ENCODE data around the gene SAA4.
"Not testable (repeated sequence)": the region's sequence is repeated elsewhere in the genome, so short reads cannot be mapped to it uniquely, and the experiment has no call there.

The SAA4 gene

DNA sequence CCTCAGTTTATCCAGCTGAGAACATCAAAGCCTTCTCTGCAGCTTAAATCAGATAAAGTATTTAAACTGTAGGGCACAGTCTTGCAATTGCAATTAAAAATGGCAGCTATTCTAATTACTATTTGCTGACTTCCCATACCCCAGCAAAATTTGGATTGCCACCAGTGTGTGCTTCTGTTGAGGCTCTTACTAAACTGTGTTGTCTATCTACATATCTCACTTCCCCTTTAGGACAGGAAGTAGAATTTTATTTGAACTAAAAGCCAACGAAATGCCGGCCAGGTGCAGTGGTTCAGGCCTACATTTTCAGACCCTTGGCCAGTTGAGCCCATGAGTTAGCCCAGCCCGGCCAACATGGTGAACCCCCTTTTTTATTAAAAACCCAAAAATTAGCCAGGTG, 7.1 kb downstream of the SAA4 start:
- no peak overlapping the region for H3K4me3 ChIP-seq (ENCODE audit: low read length)
- TF ChIP-seq ZNF274 (IDR thresholded peaks at IDR 0.05; ENCODE audit: low read depth, low read length) = no peak

DNA sequence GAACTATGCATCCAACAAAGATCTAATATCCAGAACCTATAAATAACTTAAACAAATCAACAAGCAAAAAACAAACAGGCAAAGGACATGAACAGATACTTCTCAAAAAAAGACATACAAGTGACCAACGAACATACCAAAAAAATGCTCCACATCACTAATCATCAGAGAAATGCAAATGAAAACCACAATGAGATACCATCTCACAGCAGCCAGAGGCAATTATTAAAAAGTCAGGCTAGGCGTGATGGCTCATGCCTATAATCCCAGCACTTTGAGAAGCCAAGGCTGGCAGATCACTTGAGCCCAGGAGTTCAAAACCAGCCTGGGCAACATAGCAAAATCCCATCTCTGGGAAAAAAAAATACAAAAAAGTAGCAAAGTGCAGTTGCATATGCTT, 10.7 kb downstream of the SAA4 start:
- H3K4me3 ChIP-seq (ENCODE audit: low read length) = no peak overlapping the region
- no peak for TF ChIP-seq ZNF274 (IDR thresholded peaks at IDR 0.05; ENCODE audit: low read depth, low read length)

DNA sequence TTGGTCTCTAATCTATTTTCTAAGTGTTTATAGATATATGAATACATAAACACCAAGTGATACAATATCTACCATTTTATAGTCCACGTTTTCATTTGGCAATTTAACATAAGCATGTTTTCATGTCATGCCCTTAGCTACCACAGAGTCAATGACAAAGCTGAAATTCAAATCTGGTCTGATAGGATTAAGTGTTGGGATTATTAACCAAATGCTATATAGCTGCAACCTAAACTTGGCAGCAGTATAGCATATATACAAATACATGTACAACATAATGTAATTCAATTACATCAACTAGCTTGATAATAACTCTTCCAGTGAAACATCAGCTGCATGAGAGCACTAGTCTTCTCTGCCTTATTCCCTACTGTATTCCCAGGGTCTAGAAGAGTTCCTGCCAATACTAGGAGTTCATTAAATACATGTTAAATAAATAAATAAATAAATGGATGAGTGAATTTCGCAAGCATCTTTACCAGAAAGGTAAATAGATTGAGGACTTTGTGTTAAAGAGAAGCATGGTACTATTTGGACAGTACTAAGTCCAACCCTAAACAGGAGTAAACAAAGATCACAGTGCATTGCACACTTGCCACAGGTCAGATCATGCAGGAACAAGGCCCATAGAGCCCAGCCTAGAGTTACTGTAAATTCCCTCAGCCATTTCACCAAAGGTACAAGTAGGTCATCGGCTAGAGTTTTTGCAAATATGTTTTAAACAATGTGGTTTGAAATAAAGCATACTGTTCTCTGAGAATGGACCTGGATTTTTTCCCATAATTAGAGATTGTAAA, 12.8 kb downstream of the SAA4 start:
- no peak for TF ChIP-seq ZNF274 (IDR thresholded peaks at IDR 0.05; ENCODE audit: low read depth, low read length)
- H3K4me3 ChIP-seq (ENCODE audit: low read length) = no peak overlapping the region

DNA sequence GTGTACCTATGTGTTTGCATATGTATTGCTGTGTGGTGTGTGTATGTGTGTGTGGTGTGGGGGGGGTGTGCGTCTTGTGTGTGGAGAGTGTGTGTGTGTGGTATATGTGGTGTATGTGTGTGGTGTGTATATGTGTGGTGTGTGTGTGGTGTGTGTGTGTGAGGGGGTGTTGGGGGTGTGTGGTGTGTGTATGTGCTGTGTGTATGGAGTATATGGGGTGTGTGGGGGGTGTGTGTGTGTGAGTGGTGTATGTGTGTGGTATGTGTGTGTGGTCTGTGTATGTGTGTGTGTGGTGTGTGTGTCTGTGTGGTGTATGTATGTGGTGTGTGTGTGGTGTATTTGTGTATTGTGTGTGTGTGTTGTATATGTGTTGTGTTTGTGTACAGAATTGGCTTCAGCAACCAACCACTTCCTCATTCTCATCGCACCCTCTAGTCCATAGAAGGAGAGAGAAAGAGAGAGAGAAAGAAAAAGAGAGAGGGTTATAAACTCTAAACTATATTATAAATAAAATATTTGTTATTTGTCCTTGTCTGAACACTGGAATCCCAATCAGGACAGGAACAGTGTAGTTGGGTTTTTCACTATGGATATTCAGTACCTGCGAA, 13.7 kb downstream of the SAA4 start:
- no peak overlapping the region for H3K4me3 ChIP-seq (ENCODE audit: low read length)
- no peak for TF ChIP-seq ZNF274 (IDR thresholded peaks at IDR 0.05; ENCODE audit: low read depth, low read length)

DNA sequence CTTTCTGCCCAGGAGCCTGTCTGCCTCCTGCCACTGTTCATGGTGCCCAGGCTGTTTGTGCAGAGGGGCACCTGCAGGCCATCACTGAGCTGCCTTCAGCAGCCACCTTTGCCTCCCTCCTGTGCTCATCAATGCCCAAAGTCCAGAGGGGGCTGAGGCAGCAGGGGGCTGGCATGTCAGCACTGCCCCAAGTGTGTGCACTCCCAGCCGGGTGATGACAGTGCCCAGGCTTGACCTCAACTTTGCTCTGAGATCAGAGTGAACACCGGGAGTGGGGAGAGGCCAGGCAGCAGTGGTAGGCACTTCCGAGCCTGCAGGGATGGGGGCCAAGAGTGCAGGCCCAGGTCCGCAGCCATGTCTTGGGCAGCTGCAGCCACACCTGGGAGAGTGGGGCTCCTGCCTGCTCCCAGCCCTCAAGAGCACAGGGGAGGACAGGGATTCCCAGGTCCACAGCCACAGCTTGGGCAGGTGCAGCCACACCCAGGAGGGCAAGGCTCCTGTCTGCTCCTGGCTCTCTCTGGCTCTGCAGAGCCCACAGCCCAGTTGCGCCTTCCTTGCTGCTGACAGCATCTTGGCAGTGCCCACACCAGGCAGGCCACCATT, 15.2 kb downstream of the SAA4 start:
- no peak for TF ChIP-seq ZNF274 (IDR thresholded peaks at IDR 0.05; ENCODE audit: low read depth, low read length)
- H3K4me3 ChIP-seq (ENCODE audit: low read length) = no peak overlapping the region

DNA sequence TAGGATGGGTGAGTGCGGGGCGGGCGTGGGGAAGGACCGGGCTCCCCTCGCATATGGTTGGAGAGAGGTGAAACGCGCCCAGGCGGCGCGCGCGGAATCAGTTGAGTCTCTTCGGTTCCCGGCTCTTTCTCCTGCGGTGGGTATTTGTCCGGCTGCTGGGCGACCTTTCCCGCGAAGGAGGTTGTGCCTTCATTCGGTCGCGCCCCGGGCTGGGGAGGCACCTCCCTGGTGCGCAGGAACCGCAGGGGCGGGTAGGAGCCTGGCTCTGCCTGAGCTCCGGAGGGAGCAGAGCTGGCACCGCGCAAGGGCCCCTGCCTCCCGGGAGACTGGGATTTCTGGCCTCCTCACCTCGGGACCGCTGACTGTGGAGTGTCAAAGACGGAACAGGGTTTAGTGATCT, 27.5 kb downstream of the SAA4 start:
- TF ChIP-seq ZNF274 (IDR thresholded peaks at IDR 0.05; ENCODE audit: low read depth, low read length) = no peak

DNA sequence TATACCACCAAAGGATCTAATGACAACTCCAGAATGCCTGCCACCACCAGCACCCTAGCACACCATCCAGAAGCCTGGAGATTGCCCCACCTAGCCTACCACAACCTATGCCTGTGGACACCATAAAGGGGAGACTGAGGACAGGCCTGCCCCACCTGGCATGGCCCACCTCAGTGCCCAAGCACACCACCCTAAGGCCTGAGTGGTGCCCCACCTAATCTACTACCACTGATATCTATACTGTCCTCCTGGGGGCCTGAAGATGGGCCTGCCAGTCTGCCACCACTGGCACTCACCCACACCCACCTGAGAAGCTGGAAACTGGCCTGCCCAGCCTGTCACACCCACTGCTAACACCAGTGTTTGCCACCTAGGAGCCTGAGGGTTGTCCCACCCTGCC, 31.8 kb downstream of the SAA4 start:
- no peak overlapping the region for H3K4me3 ChIP-seq (ENCODE audit: low read length)
- TF ChIP-seq ZNF274 (IDR thresholded peaks at IDR 0.05; ENCODE audit: low read depth, low read length) = no peak

More for the DNA sequence above, 27.5 kb downstream of the SAA4 start:
- no peak overlapping the region for H3K4me3 ChIP-seq (ENCODE audit: low read length)

DNA sequence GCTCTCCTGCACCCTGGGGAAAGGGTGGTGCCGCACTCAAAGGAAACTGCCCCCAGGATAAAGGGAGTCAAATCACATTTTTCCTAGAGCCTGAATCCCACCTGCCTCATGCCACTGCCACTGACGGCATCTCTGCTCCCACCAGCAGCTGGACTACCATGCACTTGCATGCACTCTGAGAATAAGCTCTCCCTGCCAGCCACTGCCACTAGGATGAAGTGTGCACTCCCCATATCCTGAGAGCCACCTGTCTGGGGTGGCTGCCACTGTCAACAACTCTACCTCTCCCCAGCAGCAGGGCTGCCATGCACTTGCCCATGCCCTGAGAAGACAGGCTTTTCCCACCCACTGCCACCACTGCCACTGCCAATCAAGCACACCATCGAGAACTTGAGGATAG, 32.4 kb downstream of the SAA4 start:
- no peak for TF ChIP-seq ZNF274 (IDR thresholded peaks at IDR 0.05; ENCODE audit: low read depth, low read length)
- no peak overlapping the region for H3K4me3 ChIP-seq (ENCODE audit: low read length)

DNA sequence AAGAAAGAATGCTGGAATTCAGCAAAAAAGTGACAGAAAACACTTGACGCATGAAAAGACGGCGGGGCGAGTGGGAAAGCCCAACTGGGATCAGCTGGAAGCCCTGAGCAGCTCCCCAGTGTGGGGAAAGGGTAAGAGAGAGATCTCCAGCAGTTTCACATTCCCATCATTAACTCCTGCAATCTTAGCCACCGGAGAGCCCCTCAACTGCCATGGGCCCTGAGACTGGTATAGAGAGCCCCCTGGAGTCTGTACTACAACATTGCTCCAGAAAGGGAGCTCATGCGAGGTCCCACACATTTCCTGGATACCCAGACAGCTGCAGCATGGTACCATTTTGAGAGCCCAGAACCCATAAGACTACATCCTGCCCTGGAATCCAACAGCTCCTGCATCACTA, 32.9 kb downstream of the SAA4 start:
- no peak overlapping the region for H3K4me3 ChIP-seq (ENCODE audit: low read length)
- no peak for TF ChIP-seq ZNF274 (IDR thresholded peaks at IDR 0.05; ENCODE audit: low read depth, low read length)

DNA sequence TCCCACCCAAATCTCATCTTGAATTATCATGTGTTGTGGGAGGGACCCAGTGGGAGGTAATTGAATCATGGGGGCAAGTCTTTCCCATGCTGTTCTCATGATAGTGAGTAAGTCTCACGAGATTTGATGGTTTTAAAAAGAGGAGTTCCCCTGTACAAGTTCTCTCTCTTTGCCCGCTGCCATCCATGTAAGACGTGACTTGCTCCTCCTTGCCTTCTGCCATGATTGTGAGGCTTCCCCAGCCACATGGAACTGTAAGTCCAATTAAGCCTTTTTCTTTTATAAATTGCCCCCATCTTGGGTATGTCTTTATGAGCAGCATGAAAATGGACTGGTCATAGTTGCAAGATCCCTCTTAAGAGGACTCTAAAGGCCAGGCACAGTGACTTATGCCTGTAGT, 38.9 kb downstream of the SAA4 start:
- not testable (repeated sequence) for H3K4me3 ChIP-seq (ENCODE audit: low read length)

DNA sequence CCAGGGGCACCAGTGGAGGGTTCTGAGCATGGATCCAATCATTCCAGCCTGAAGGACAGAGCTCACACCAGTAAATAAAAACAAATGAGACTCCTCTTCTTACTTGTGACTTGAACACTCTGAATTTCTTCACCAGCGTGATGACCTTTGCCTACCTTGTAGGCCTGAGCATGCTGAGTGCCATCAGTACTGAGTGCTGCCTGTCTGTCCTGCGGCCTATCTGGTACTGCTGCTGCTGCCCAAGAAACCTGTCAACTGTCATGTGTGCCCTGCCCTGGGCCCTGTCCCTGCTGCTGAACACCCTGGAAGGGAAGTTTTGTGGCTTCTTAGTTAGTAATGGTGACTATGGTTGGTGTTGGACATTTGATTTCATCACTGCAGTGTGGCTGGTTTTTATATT, 40.1 kb downstream of the SAA4 start:
- H3K4me3 ChIP-seq (ENCODE audit: low read length) = no peak overlapping the region
- TF ChIP-seq ZNF274 (IDR thresholded peaks at IDR 0.05; ENCODE audit: low read depth, low read length) = no peak

DNA sequence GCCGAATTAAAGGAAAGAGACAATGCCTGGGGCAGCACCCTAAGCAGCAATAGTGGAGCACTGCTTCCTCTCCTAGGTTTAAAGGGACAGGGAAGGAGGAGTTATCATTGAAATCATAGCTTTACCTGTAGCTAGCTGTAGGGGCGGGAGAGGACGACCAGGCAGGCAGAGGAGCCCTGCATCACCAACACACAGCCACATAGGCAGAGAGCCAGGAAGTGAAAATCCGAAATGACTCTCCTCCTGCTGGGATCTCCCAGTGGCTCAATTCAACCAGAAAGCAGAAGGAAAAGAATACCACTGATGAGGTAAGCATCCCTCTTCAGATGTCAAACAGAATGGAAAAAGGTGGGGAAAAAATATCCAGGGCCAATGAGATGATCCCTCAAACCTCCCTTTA, 43.6 kb downstream of the SAA4 start:
- TF ChIP-seq ZNF274 (IDR thresholded peaks at IDR 0.05; ENCODE audit: low read depth, low read length) = no peak
- H3K4me3 ChIP-seq (ENCODE audit: low read length) = no peak overlapping the region

DNA sequence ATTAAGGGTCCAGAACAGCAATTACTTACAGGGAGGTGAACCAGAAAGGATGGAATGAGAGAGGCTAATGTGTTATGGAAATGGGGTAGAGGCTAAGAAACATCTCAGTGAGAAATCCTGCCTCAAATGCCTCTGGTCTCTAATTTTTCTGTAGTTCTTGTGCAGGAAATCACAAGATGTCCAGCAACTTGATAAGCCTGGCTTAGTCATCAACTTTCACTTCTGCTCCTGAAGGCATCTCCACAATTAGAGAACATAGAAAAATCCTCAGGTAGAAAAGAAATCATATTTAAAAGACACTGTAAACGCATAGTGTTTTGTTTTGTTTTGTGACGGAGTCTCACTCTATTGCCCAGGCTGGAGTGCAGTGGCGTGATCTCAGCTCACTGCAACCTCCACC, 45.2 kb downstream of the SAA4 start:
- H3K4me3 ChIP-seq (ENCODE audit: low read length) = no peak overlapping the region
- TF ChIP-seq ZNF274 (IDR thresholded peaks at IDR 0.05; ENCODE audit: low read depth, low read length) = no peak

DNA sequence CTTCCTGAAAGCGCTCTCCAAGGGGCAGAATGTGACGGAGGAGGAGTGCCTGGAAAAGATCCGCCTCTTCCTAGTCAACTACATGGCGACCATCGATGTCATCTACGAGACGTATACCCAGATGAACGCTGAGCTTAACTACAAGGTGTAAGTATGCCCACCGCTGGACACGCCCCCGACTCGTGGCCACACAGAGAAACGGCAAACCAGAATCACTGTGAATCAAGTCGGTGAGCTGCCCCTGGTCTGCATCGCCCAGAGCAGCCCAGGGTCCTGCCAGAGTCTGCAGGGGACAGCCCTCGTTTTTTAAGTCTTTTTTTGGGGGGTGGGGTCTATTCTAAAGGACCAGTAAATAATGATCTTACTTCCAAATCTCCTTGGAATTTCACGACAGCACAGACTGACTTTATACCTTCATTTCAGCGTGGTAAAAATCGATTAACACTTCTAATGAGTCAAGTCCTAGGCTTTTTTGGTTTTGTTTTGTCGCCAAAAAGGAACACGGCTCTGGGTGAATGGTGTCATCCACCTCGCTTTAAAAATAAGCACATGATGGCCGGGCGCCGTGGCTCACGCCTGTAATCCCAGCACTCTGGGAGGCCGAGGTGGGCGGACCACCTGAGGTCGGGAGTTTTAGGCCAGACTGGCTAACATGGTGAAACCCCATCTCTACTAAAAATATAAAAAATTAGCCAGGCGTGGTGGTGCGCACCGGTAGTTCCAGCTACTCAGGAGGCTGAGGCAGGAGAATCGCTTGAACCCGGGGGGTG, 46.9 kb downstream of the SAA4 start:
- not testable (repeated sequence) for H3K4me3 ChIP-seq (ENCODE audit: low read length)

DNA sequence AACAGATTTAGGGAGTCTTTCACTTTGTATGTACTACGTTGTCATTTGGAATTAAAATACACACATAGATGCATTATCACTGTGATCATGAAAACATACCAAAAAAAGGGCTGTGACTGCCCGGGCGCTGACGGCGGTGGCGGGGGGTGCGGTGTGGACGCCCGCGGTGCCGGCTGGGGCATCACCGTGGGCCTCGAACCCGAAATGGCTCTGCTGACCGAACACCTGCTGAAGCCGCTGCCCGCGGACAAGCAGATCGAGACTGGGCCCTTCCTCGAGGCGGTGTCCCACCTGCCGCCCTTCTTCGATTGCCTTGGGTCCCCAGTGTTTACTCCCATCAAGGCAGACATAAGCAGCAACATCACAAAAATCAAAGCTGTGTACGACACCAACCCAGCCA, 47.8 kb downstream of the SAA4 start:
- TF ChIP-seq ZNF274 (IDR thresholded peaks at IDR 0.05; ENCODE audit: low read depth, low read length) = no peak
- no peak overlapping the region for H3K4me3 ChIP-seq (ENCODE audit: low read length)

Measured in GM08714 (cell line).